Fibroblast of lung (primary cell): Measurements from ENCODE around the gene MGST2.

ENCODE experiments used
- EZH2 ChIP-seq: IDR thresholded peaks from 2 replicates; pipeline ENCODE4 v1.5.1; 2012; ENCODE audit warnings: low read length, control low read depth, mild to moderate bottlenecking; ENCODE audit errors: missing control alignments
- TF ChIP-seq, protein P1 (sequence below), 2 donors: IDR thresholded peaks in 1 of 2; conservative IDR thresholded peaks in 1 of 2; 1 replicate in 1 of 2; 2 replicates in 1 of 2; pipeline ENCODE4 v1.5.1; 2011 to 2012; ENCODE audit warnings: low read length in 2 of 2, control low read depth in 1 of 2, inconsistent platforms in 1 of 2, low read depth in 1 of 2, mild to moderate bottlenecking in 1 of 2

DNA sequence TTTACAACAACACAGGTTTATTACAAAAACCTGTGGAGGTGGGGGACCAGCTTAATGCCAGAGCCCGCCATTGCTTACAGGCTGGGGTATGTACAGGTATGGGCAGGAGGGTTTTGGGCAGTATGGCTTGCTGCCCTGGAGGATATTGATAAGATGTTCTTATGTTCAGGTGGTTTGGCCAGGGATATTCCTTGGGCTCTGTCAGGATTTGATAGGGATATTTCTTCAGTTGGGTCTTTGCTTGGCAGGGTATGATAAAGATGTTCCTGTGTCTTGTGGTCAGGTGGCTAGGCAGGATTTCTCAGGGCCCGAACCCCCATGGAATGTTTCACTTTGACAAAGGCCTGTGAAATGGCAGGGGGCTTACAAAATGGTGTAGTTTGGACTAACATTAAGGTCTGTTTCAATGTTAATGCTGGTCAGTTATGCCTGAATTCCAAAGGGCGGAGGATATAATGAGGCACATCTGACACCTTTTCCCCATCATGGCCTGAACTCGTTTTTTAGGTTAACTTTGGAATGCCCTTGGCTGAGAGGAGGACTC lies 3.1 kb downstream of the MGST2 start:
- TF ChIP-seq, protein P1, sequence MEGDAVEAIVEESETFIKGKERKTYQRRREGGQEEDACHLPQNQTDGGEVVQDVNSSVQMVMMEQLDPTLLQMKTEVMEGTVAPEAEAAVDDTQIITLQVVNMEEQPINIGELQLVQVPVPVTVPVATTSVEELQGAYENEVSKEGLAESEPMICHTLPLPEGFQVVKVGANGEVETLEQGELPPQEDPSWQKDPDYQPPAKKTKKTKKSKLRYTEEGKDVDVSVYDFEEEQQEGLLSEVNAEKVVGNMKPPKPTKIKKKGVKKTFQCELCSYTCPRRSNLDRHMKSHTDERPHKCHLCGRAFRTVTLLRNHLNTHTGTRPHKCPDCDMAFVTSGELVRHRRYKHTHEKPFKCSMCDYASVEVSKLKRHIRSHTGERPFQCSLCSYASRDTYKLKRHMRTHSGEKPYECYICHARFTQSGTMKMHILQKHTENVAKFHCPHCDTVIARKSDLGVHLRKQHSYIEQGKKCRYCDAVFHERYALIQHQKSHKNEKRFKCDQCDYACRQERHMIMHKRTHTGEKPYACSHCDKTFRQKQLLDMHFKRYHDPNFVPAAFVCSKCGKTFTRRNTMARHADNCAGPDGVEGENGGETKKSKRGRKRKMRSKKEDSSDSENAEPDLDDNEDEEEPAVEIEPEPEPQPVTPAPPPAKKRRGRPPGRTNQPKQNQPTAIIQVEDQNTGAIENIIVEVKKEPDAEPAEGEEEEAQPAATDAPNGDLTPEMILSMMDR (conservative IDR thresholded peaks at IDR 0.05 in 1 of 2, IDR thresholded peaks at IDR 0.05 in 1 of 2; ENCODE audit: low read depth in 1 of 2, low read length in 2 of 2), result no peak
- TF ChIP-seq EZH2, result no peak
